AG08395 (cell line): ENCODE results near the gene CGB1.
"Not testable (repeated sequence)": the region's sequence is repeated elsewhere in the genome, so short reads cannot be mapped to it uniquely, and the experiment has no call there.

Source experiments
- DNase-seq: peaks from one replicate; pipeline ENCODE4 v3.0.0; 2012; ENCODE audit warnings: mixed read lengths, low spot score

The CGB1 gene

DNA sequence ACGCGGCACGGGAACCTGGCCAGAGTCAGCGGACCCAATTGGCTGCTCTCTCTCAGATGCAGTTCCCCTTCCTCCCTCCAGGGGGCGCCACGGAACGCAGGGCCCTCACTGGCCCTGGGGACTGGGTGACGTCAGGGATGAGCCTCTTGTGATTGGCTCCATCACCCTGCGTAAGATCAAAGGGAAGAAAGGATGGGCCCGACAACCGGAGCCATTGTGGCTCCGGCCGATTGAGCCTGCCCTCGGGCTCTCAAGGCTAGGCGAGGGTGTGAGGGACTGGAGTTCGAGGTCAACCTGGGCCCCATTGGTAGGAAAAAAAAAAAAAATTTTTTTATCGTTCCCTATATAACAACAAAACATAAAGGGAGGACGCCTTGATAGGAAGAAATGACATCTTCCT, at the start of gene CGB1:
Gene CGB1, minus strand, starts transcription at position 81 of the 400 bp plus-strand sequence. CDS start 184 bp downstream, outside the sequence.
- not testable (repeated sequence) for DNase-seq

DNA sequence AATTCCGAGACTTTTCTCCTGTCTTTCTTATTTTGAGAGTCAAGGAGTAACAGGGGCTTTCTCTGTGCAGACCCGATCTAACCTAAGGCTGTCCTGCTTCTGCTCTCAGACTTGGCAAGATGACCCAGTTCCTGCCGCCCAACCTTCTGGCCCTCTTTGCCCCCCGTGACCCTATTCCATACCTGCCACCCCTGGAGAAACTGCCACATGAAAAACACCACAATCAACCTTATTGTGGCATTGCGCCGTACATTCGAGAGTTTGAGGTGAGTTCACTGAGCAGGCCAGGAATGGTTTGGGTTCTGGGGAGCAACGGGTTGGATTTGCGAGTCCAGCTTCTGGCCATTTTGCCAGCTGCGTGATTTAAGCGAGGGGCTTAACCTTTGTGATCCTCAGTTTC, 49.6 kb upstream of the CGB1 start:
- no peak for DNase-seq

DNA sequence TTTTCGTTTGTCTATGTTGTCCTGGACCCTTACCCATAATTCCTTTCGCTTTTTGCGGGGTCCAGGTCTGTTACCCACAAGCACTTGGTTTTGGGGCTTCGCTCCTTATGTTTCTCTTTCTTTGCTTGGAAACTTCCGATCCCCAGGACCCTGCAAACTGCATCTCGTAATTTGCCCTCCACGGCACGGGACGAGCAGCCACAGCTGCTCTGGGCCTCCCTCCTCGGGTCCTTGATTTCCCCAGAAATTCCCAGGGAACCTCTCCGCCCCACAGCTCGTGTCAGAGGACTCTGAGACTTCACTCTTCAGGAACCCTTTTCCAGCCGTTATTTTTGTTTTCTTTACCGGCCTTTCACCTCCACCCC, 49.2 kb upstream of the CGB1 start:
- no peak for DNase-seq

DNA sequence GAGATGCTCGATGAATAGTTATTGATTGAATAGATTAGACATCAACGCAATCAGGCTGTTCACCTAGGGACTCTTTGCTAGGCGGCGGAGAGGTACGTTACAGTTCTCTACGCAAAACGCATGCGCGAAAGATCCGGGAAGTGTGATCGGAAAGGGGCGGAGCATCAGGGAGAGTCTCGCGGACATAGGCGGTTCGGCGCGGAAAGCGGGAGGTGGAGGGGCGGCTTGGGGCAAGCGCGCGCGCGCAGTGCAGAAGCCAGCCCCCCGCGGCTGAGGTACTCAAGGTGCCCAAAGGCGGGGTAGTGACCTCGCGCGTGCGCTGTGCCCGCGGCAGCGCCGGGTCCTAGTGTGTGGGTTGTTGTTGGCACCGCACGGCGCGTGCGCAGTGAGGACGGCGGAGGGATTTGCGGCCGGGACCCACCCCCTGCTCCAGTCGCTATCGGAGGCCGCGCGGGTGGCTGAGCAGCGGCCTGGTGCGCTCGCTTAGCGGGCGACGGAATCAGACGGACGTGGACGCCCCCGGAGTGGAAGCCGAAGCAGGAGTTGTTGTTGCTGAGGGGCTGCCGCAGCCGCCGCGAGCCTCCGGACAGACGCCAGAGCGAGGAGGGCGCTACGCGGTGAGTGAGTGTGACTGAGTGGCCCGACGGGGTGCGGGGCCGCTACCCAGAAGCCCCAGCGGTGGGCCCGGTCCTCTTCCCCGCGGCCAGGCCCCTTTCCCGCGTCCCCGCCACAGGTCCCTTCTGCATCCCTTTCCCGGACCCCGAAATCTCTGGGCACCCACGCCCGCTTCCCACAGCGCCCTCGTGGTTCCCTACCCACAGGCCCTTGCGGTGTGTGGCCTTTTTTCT, 48.5 kb upstream of the CGB1 start, which contains the start of gene SNRNP70:
Gene SNRNP70, plus strand, starts transcription at position 432 of the 848 bp plus-strand sequence. CDS start 964 bp downstream, outside the sequence.
- DNase-seq: peak; percentile 100

DNA sequence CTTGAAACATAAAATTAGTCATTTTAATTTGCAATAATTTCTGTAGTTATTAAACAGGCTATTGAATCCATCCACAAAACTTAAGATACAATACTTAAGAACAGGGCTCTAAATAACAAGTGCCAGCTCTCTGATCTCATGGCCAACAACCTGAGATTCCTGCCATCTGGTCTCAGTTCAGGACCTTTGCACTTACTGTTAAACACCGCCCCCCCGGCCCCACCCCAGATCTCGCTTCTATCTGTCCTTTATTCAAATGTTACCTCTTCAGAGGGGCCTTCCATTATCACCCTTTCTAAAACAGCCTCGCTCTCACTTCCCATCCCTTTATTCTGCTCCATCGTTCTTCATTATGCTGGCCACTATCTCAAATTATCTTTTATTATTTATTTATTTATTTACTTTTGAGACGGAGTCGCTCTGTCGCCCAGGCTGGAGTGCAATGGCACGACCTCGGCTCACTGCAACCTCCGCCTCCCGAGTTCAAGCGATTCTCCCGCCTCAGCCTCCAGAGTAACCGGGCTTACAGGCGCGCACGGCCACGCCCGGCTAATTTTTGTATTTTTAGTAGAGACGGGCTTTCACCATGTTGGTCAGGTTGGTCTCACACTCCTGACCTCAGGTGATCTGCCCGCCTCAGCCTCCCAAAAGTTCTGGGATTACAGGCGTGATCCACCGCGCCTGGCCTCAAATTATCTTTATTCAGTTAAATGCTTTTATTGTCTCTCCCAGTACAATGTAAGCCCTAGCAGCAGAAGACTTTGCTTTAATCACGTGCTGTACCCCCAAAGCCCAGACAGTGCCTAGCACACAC, 47.7 kb upstream of the CGB1 start:
- no peak for DNase-seq

DNA sequence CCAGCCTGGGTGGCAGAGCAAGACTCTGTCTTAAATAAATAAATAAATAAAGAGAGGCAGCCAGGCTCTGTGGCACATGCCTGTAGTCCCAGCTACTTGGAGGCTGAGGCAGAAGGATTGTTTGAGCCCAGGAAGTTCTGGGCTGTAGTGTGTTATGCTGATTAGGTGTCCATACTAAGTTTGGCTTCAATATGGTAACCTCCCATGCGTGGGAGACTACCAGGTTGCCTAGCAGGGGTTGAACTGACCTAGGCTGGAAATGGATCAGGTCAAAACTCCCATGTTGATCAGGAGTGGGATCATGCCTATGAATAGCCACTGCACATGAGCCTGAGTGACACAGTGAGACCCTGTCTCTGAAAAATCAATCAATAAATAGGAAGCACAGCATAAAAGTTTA, 44.6 kb upstream of the CGB1 start:
- no peak for DNase-seq

DNA sequence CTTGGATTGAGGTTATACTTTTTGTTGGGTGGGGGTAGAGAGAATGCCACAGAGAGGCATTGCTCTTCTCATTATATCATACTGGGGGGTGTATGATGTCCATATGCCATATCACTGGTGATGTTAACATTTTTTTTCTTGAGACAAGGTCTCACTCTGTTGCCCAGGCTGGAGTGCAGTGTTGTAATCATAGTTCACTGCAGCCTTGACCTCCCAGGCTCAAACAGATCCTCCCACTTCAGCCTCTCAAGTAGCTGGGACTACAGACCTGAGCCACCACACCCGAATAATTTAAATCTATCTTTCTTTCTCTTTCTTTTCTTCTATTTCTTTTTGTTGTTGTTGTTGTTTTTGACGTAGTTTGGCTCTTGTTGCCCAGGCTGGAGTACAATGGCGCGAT, 43.7 kb upstream of the CGB1 start:
- no peak for DNase-seq

DNA sequence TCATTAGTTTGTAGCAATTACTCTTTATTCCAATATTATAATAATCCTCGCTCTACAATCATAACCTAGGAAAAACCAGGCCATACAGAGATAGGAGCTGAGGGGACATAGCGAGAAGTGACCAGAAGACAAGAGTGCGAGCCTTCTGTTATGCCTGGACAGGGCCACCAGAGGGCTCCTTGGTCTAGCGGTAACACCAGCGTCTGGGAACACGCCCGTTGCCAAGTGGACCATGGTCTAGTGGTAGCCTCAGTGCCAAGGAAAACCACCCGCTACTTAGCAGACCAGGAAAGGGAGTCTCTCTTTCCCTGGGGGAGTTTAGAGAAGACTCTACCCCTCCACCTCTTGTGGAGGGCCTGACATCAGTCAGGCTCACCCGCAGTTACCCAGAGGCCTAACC, 38.2 kb upstream of the CGB1 start:
- not testable (repeated sequence) for DNase-seq

DNA sequence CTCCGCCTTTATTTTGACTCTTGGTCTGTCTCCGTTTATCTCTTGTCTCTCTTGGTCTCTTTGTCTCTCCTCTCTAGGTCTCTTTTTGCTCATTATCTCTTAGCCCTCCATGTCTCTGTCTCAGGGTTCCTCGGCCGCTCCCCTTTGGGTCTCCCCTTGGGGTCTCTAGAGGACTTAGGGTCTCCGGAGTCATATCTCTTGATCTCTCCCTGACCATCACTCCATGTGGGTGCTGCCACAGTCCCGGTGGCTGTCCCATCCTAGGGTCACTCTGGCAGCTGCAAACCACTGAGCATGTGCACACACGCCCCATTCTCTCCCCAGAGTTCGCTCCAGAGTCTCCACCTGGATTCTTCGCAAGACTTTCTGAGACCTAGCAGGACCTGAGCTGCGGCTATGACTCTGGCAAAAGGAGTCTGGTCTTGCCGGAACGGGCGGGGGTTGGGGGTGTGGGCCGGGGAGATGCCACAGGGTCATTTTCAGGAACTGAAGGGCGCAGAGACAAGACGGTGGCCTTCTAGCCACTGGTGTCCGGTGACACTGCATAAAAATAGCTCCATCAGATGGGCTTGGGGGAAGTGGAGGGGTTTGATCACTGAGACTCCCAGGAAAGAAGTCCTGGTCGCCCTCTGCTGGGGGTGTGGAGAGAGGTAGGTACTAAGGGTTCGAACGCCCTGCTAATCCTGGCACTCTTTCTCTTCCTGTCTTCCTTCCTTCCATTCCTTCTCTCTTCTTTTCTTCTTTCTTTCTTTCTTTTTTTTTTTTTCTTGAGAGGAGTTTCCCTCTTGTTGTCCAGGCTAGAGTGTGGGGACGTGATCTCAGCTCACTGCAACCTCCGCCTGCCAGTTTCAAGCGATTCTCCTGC, 37.1 kb upstream of the CGB1 start:
- no peak for DNase-seq

DNA sequence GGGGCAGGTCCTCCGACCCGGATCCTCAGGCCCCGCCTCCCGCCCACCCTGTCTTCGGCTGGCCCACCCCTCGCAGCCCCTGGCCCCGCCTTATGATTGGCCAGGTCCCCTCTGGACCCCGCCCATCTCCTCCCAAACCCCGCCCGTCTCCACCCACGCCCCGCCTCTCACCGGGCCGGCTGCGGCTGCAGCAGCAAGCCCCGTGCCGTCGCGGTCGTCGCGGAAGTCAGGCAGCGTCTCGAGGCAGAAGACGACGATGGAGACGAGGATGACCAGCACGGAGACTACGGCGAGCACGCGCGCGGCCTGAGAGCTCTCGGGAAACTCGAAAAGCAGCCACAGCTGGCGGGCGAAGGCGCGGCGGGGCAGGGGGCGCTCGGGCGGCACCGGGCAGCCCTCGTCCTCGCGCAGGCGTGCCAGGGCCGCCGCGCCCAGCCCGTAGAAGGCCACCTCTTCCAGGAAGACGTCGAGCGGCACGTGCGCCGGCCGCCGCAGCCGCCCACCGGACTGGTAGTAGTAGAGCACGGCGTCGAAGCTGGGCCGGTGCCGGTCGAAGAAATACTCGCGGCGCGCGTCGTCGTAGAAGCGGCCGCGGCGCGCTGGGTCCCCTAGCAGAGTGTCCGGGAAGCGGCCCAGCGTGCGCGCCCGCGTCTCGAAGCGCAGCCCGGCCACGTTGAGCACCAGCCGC, 35.3 kb upstream of the CGB1 start:
- no peak for DNase-seq

DNA sequence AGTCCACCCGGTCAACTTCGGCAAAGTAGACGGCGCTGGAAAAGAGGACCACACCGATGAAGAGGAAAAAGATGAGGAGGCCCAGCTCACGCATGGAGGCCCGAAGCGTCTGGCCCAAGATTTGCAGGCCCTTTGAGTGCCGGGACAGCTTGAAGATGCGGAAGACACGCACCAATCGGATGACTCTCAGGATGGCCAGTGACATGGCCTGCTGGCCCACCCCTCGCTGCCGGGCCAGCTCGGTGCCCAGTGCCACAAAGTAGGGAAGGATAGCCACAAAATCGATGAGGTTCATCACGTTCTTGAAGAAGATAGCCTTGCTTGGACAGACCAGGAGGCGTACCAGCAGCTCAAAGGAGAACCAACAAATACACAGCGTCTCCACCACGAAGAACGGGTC, 33.7 kb upstream of the CGB1 start:
- DNase-seq: no peak

DNA sequence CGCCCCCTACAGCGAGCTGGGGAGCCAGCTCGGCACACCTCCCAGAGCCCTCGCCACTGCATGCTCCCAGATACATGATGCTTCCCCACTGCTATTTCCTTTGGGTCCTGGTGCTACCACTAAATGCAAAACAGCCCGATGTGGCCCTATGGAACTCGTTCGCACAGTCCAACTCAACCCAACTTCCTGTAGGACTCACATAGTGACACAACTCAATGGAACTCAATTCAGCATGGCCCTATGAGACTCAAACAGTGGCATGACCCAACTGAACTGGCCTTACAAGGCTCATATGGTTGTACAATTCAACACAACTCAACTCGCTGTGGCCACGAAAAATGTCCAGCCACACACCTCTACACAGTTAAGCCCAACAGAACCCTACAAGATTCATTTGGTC, 32.3 kb upstream of the CGB1 start:
- peak; percentile 24 for DNase-seq

DNA sequence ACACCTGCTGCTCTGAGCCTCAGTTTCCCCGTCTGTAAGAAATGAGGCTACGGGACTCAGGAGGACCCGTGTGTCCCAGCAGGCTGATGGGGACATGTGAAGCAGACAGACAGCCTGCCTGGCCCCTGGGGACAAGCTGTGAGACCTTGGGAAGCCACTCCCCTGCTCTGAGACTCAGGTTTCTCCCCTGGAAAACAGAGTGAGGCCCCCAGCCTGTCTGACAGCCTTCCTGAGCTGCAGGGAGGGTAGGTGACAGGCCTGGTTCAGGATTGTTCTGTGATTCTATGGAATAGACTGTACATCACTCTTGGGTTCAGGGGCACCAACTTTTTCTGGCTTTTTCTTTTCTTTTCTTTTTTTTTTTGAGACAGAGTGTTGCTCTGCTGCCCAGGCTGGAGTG, 30.9 kb upstream of the CGB1 start:
- DNase-seq: no peak

DNA sequence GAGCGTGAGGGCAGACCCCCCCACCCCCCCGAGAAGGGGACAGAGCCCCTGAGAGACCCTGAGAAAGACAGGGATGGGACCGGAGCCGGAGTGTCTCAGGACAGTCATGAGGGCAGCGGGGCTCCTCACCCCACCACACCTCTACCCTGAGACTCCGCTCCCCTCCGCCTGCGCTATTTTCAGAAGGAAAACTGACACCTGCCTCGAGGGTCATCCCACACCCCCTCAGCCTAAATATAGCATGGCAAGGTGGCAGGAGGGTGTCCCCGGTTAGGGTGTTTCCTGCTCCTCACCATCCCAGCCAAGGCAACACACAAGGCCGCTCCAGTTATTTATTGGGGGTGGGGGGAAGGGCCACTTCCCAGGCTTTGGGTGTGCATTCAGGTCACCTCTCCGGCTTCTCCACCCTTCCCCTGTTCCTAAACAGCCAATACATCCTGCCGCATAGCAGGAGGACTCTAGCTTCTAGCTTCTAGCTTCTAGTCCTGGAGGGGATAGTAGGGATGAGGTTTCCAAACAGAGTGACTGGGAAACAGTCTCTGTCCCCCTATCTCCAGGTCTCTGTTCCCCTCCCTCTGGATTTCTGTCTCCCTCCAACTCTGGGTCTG, 29.3 kb upstream of the CGB1 start:
- no peak for DNase-seq

DNA sequence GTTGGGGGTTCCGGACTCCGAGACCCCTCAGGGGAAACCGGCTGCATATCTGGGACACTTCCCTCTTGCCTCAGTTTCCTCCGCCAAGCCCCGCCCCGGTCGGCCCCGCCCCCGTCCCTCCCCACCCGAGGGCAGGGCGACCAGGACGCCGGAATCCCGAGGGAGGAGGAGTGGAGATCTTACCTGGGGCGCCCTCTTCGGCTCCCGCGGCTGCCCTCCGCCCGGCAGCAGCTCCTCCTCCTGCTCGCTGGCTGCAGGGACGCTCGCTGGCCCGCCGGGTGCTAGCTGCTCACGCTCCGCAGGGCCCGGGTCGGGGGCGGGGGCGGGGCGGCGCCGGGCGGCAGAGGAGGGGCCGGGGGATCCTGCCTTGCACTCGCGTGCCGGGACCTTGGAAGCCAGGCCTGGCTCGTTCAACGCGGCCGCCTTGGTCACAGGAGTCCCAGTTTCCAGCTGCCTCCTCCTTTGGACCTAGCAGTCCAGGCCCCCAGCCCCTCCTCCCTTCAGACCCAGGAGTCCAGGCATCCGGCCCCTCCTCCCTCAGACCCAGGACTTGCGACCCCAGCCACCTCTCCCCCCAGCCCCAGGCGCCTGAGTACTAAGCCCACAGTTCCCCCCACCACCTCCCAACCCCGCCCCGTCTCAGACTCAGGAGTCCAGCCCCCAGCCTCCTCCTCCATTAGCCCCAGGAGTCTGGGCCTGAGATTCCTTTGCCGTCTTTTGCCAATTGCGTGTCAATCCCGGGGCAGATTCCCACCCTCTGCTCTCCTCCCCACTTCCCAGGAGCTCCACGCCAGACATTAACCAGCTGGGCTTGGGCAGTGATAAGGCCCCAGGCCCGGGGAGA, 28.3 kb upstream of the CGB1 start, which contains the start of gene NTF4:
Gene NTF4, minus strand, starts transcription at position 51 of the 844 bp plus-strand sequence. CDS start 2,821 bp downstream, outside the sequence.
- peak; percentile 31 for DNase-seq

DNA sequence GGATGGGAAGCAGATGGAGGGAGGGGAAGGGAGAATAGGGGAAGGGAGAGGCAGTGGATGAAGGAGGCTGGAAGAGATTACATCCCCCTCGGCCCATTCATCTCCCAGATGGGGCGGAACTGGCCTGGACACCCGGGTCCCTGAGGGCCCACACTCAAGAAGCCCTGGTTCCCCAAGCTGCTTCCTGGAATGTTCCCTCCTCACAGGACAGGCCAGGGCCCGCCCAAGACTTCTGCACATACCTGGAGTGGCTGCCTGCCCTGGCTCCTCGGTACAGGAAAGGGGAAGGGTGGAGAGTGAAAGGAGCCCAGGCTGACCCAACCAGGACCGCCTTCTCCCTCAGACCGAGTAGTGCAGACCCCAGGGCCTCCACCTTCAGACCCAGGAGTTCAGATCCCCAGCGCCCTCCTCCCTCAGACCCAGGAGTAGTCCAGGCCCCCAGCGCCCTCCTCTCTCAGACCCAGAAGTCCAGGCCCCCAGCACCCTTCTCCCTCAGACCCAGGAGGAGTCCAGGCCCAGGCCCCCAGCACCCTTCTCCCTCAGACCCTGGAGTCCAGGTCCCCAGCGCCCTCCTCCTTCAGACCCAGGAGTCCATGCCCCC, 27.4 kb upstream of the CGB1 start:
- no peak for DNase-seq

DNA sequence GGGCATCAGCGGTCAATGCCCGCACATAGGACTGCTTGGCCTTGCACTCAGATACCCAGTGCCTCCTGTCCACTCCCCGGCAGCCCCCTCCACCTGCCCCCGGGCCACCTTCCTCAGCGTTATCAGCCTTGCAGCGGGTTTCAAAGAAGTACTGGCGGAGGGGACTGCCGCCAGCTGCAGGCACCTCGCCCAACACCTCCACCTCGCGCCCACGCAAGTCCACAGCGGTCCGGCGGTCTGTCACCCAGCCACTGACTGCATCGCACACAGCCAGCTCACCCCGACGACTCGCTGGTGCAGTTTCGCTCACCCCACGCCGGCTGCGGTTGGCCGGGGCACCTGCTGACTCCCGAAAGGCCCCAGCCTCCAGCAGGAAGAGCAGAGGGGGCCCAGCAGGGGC, 24.8 kb upstream of the CGB1 start:
- no peak for DNase-seq

DNA sequence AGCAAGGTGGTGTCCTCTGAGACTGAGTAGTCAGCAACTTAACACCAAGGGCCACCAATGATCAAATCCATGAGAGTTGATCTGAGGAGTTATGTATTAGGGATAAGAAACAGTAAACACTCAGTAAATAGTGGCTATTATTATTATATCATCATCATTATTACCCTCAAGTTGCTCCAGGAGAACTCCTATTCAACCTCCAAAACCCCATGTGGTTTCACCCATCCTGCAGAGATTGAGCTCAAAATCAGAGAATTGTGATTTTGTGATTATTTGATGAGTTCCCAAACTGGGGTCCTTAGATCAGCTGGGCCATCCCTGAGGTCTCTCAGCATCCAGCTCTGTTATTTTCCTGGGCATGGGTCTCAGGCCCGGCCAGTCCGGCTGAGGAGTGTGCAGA, 24.3 kb upstream of the CGB1 start:
- no peak for DNase-seq

DNA sequence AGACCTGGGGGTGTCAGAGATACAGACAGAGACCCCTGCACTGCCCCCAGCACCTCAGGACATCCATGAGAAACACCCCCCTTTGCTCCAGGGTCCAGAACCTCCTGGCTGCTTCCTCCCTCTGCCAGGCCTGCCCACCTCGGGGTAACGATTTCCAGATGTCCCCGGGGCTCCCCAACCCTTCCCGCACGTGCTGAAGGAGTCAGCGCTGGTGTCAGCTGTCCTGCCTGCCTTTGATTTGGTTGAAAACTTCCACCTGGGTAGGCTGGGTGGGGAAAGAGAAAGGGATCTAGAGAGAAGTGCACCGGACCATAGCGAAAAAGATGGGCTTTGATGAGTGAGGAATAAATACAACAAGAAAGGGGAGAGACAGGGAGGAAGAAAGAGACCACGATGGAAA, 22.4 kb upstream of the CGB1 start:
- no peak for DNase-seq

DNA sequence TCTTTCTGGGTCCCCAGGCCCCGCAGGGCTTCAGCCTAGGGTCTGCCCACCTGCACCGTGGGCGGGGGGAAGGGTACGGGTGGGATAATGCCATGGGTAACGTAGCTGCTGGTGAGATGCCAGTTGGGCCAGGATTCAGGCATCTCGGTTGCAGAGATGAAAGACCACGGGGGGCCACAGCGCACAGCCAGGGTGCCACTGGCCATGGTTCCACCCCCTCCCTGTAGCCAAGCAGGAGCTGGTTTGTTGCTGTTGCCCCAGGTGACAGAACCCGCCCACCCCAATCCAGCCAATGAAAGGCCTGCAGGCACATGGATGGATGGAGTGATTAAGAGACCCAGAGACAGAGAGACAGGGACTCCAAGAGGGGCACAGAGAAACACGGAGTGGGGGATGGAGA, 21.9 kb upstream of the CGB1 start:
- peak; percentile 65 for DNase-seq
